RPMI8226 (cell line): ENCODE measurements around the gene BRI3BP.

ENCODE experiments used
- DNase-seq: peaks from one replicate; pipeline ENCODE4 v3.0.0-alpha.2; 2015

Gene BRI3BP

GRCh38 chr12:124993626-124994436, at the start of gene BRI3BP:
BRI3BP (plus strand) TSS chr12:124993645; CDS start chr12:124993791, 146 bp downstream.
- DNase-seq = peak; percentile 81

- no peak for DNase-seq
Measured at GRCh38 chr12:124946447-124946793, 47.0 kb upstream of the BRI3BP start.

DNA sequence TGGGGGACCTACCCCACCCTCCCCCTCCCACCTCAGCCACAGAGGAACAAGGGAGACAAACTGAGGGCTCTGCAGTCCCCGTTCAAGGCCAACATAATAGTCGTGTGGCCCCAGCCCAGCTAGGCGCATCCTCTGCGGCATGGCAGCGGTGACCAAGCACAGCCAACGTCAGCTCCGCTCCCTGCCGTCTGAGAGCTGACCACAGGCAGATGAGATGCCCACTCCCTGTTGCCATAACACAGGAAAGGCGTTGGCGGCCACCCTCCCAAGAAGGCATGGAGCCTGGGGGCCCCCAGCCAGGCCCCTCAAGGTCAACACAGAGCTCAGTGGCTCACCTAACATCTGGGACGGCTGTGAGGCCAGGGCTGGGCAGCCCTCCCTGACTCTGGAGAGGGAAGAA, 46.4 kb upstream of the BRI3BP start:
- no peak for DNase-seq

- no peak for DNase-seq
Measured at GRCh38 chr12:124947561-124948398, 45.7 kb upstream of the BRI3BP start.

DNA sequence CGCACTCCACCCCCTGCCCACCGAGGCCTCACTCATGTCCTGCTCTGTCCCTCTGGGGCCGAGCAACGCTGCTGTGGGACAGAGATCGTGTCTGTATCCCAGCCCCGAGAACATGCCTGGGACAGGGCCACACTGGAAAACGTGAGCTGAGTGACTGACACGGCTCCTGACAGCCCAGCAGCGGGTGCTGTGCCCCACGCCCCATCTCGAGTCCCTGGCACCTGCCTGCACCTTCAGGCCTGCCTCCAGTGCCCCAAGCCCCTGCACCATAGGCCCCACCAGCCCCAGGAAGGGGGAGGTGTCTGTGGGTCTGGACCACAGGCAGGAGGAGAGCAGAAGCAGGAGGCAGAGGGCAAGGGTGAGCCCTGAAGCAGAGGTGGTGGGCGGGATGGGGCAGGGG, 44.4 kb upstream of the BRI3BP start:
- DNase-seq = no peak

DNA sequence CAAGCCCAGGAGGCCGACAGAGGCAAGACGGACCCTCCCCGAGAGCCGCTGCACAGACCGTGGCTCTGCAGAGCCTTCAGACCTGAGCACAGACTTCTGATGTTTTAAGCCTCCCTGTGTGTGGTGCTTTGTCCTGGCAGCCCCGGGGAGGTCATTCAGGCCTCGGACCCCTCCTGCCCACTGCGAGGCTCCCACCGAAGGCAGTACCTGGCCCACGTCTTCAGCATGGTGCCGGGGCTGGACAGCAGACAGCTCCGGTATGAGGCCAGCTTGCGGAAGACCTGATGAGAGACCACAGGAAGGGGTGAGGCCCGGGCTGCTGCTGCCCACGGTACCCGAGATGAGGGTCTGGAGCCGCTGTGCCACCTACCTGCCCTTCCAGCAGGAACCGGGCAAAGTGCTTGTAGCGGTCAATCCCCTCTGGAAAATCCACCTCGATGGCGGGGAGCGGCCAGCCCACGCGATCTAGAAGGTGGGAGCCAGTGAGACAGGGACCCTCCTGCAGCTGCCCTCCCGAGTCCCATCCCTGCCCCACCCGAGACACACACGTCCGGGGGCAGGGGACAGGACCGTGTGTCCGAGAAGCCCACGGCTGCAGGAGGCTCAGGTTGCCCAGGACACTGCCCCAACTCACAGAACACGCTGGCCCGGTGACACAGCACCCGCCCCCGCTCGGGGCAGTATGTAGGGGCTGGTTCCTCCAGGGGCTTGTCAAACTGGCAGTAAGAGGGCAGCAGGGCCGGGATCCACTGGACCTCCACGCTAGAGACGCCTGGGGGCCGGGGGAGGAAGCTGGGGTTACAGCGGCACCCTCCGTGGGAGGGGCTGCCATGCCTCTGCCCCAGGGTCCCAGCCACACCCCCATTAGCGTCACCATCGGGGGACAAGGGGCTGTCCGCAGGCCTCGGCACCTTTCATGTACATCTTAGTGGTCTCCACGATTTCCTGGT, 43.4 kb upstream of the BRI3BP start:
- no peak for DNase-seq

DNA sequence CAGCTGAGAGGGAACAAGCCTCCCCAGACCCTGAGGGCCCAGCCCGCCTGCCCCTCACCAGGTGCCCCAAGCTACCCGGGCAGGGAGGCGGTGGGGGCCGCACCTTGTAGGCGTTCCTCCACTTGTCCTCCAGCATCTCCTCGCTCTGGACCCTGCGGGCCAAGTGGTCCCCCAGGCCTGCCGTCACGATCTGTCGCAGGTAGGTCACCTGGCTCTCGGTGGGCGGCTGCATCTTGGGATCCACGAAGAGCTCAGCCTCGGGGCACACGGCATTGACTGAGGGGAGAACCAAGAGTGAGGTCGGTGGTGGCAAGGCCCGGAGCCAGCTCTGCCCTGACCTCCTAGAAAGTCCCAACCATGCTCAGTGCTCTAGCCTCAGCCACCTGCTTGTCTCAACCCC, 41.1 kb upstream of the BRI3BP start:
- no peak for DNase-seq

GRCh38 chr12:124952801-124953200, 40.6 kb upstream of the BRI3BP start:
- no peak for DNase-seq

DNA sequence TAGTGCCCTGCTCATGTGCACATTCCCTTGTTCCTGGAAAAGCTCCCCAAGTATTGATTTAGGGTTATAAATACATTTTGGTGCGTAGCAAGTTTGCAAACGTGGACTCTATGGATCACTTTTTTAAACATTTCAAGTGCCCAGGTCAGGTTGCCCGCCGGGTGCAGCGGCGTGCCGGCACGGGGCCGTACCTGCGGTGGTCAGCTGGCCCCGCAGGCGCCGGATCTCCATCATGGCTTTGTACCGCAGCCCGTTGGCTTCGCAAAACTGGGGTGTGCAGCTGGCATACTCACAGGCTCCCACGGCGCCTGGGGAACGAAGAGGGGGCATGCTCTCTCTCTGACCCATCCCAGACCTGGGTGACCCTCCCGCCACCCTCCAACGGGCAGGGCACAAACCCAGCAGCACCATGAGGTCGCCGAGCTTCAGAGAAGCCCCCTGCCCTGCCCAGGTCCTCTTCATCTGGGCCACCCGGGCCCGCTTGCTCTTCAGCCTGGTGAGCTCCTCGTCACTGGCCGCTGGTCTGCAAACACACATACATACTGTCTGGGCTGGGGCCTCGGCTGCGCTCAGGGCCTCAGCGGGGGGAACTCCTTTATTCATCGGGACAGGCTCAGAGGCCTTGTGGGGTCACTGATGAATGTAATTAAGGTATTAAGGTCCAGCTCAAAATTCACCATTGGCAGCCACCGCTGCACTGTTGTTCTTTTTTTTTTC, 39.6 kb upstream of the BRI3BP start:
- no peak for DNase-seq

DNA sequence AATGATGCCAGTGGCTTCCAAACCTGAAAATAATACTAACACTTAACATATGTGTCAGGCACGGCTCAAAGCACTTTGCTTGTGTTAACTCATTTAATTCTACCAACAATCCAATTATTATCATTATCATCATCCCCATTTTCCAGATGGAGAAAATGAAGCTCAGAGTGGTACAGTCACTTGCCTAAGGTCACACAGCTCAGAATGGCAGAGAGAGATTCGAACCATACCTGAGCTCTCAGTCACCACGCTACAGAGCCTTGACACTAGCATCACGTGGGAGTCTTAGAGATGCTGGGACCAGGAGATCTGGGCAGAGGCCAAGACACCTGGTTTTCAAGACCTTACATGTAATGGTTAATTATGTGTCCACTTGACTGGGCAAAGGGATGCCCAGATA, 38.7 kb upstream of the BRI3BP start:
- no peak for DNase-seq

DNA sequence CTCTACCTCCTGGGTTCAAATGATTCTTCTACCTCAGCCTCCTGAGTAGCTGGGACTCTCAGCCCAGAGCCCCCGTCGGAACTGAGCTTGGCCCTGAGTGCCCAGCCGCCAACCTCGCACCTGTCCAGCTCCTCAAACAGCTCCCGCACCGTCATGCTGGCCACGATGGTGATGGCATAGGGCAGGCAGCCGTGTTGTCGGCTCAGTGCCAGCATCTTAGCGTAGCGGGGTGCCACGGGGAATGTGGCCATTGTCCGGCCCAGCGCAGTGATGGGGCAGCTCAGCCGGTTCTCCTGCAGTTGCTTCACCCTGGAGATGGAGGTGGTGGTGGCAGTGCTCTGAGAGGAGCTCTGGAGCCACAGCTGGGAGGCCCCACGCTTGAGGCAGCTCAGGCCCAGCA, 36.9 kb upstream of the BRI3BP start:
- no peak for DNase-seq

DNA sequence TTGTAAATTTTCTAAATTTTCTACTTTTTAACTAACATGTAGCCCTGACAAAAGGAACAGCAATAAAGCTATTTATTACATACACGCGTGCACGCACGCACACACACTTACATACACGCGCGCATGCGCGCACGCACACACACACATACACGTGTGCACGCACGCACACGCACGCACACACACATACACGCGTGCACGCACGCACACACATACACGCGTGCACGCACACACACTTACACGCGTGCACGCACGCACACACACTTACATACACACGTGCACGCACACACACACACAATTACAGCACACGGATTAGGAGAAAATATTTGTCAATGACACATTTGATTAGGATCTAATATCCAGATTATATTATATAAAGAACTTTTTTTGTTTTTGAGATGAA, 32.4 kb upstream of the BRI3BP start:
- no peak for DNase-seq

- DNase-seq = no peak
Measured at GRCh38 chr12:124963211-124963610, 30.2 kb upstream of the BRI3BP start.

DNA sequence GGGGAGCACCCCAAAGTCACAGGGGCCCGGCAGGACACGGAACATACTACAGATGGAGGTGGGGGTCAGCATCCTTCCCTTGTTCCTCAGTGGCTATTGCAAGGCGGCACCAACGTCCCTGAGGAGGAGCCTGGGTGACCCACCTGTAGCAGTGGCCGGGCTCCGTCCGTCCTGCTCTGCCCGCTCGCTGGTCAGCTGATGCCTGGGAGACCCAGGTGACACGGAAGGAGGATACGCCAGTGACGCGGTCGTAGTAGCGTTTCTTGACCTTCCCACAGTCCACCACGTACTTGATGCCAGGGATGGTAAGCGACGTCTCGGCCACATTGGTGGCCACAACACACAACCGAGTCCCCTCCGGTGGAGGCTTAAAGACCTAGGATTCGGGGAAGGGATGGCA, 29.2 kb upstream of the BRI3BP start:
- no peak for DNase-seq

DNA sequence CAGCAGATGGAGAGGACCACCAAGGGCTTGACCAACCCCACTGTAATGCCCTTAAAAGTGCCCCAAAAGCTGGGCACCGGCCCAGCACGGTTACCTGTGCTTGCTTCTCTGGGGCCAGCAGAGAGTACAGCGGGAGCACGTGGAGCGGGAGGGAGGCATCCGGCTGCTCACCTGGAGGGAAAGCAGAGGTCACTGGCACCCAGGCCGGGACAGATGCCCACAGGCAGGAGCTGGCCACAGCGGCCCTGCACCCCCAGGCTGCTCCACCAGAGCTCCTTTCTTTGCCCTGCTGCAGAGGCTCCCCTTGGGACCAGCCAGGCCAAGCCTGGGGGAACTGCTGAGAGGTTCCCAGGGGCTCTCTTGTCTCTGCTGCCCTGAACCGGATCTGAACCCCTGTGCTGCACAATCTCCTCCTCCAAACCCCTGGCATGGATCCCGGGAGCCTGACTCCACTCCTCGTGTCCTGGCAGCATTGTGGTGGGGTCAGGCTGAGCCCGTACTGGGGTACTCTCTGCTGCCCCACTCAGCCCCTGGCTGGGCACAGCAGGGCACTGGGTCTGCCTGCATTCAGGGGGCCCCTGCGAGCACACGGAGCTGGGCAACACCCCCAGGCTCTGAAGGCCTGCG, 28.5 kb upstream of the BRI3BP start:
- DNase-seq = no peak

DNA sequence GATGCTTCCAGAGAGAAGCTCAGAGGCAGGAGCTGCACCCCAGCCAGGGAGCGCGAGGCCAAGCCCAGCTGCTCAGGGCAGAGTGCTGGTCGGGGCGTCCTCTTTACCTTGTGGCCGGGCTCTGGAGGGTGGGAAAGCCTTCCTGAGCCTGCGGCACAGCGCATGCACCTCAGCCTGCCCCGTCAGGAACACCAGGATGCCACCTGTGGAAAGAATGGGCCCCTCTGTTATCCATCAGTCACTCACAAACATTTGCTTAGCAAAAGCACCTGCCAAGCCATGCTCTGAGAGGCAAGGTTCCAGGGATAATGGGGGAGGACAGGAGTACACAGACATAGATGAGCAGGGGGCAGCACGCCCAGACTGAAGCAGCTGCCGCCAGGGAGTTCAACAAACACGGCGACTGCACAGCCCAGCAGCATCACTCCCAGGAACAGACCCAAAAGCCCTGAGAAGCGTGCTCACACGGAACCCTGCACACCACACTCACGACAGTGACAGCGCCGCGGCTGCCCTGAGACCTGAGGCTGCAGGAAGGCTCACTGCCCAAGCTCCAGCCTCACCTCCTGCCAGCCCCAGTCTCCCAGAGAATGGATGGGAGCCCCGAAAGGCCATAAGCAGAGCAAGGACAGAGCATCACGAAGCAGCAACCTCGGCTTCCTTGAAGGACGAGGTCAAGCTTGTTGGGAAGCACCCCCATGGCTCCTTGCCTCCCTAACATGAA, 26.3 kb upstream of the BRI3BP start:
- no peak for DNase-seq

DNA sequence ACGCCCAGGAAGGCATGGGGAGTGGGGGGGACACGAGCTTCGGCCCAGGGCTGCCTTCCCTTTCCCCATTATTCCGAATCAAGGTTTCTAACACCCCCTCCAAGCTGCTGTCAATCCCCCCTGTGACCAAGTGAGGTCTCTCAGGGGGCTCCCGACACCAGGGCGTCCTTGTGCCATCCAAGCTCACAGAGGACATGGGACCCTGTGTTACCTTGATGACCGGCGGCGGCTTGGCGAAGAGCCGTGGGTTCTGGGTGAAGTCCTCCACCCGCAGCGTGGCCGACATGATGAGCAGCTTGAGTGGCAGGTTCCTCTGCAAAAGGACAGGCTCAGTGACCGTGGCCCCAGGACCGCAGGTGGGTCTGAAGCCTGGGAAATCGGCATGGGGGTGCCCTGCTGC, 24.8 kb upstream of the BRI3BP start:
- no peak for DNase-seq

- no peak for DNase-seq
Measured at GRCh38 chr12:124970647-124971402, 22.6 kb upstream of the BRI3BP start.

GRCh38 chr12:124971603-124972002, 21.8 kb upstream of the BRI3BP start:
- DNase-seq = no peak

DNA sequence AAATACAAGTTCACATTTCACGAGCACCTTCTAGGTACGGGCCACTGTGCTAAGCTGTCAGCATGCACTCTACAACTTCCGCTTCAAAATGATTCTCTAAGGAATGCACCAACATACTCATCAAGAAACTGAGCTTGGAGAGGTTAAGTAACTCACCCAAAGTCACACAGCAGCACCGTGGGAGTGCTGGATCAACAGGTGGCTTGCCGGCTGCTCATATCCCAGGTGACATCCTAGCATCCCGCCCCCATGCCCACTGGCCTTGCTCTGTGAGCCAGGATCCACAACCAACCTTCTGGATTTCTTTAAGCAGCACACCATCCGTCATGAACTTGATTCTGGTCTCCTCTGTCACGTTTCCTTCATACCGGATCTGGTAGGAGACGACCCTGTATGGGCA, 21.2 kb upstream of the BRI3BP start:
- no peak for DNase-seq

- no peak for DNase-seq
Measured at GRCh38 chr12:124975276-124975675, 18.2 kb upstream of the BRI3BP start.
